Measurements from ENCODE around the gene VRTN. TPM values are rescaled to one million over a fixed set of nuclear protein-coding genes. Genes with fewer than 3 reads are reported as not detected.

VRTN gene
- total RNA-seq, 1 donor from 2014 or later: not detected

GRCh38 chr14:74350211-74350927 is 2.1 kb downstream of the VRTN start:
- no peak for TF ChIP-seq CTCF (IDR thresholded peaks at IDR 0.05)
- Histone ChIP-seq H3K4me1 (no peaks in the 10 kb centered on the region), H3K4me3 (no peak overlapping the region), H3K36me3 (no peaks in the 10 kb centered on the region), H3K27me3 (no peaks in the 10 kb centered on the region), H3K27ac (no peak overlapping the region), H3K9me3 (no peaks in the 10 kb centered on the region)
- intact Hi-C loops (cut with DNase I): no loop called here
- DNase-seq (ENCODE audit: low spot score in 2 of 2): no peak

GRCh38 chr14:74350928-74351323 is 2.7 kb downstream of the VRTN start:
- no peaks in the 10 kb centered on the region for H3K4me1 ChIP-seq
- H3K36me3 ChIP-seq: no peaks in the 10 kb centered on the region
- H3K4me3 ChIP-seq: no peak overlapping the region
- no peak for TF ChIP-seq CTCF (IDR thresholded peaks at IDR 0.05)
- intact Hi-C loops (cut with DNase I): no loop called here
- no peaks in the 10 kb centered on the region for H3K9me3 ChIP-seq
- no peak overlapping the region for H3K27ac ChIP-seq
- no peaks in the 10 kb centered on the region for H3K27me3 ChIP-seq
- no peak for DNase-seq (ENCODE audit: low spot score in 2 of 2)

- H3K9me3 ChIP-seq: no peaks in the 10 kb centered on the region
- no peaks in the 10 kb centered on the region for H3K4me1 ChIP-seq
- no peak overlapping the region for H3K27ac ChIP-seq
- H3K36me3 ChIP-seq: no peaks in the 10 kb centered on the region
- DNase-seq (ENCODE audit: low spot score in 2 of 2): no peak
- H3K27me3 ChIP-seq: no peaks in the 10 kb centered on the region
- H3K4me3 ChIP-seq: no peak overlapping the region
- intact Hi-C loops (cut with DNase I): no loop called here
- TF ChIP-seq CTCF (IDR thresholded peaks at IDR 0.05): no peak
These were observed 8.8 kb downstream of the VRTN start for GRCh38 chr14:74356892-74357575.

GRCh38 chr14:74357585-74357984 is 9.3 kb downstream of the VRTN start:
- H3K27ac ChIP-seq: no peak overlapping the region
- no peaks in the 10 kb centered on the region for H3K36me3 ChIP-seq
- no peak for DNase-seq (ENCODE audit: low spot score in 2 of 2)
- no peak for TF ChIP-seq CTCF (IDR thresholded peaks at IDR 0.05)
- H3K4me3 ChIP-seq: no peak overlapping the region
- H3K9me3 ChIP-seq: no peaks in the 10 kb centered on the region
- intact Hi-C loops (cut with DNase I): no loop called here
- no peaks in the 10 kb centered on the region for H3K27me3 ChIP-seq
- no peaks in the 10 kb centered on the region for H3K4me1 ChIP-seq

GRCh38 chr14:74358176-74358829 is 10.0 kb downstream of the VRTN start:
- Histone ChIP-seq H3K9me3 (no peaks in the 10 kb centered on the region), H3K36me3 (no peaks in the 10 kb centered on the region), H3K4me1 (no peaks in the 10 kb centered on the region), H3K4me3 (no peak overlapping the region), H3K27me3 (no peaks in the 10 kb centered on the region), H3K27ac (no peak overlapping the region)
- DNase-seq (ENCODE audit: low spot score in 2 of 2): no peak
- intact Hi-C loops (cut with DNase I): no loop called here
- no peak for TF ChIP-seq CTCF (IDR thresholded peaks at IDR 0.05)

Measured in ascending aorta (tissue), 2 donors.